NT2/D1 (cell line): Measurements from ENCODE around the gene CCDC24.

Experiments used
- DNase-seq: peaks from one replicate; pipeline ENCODE4 v3.0.0-alpha.2; 2011; ENCODE audit warnings: low read depth, low spot score
- H3K27me3 ChIP-seq: 2 replicates; pipeline ENCODE4 v1.6.0; 2011; ENCODE audit warnings: mild to moderate bottlenecking; ENCODE audit not compliant: insufficient read length, insufficient read depth
- H3K36me3 ChIP-seq: 2 replicates; pipeline ENCODE4 v1.6.1; 2011; ENCODE audit warnings: mild to moderate bottlenecking, low read length, mixed read lengths; ENCODE audit not compliant: insufficient read depth, insufficient read length
- H3K4me1 ChIP-seq: 2 replicates; pipeline ENCODE4 v1.5.1; 2011; ENCODE audit not compliant: insufficient read depth, insufficient read length
- H3K4me3 ChIP-seq: 2 replicates; pipeline ENCODE4 v1.5.1; 2011; ENCODE audit warnings: low read depth; ENCODE audit not compliant: insufficient read length
- H3K9ac ChIP-seq: 2 replicates; pipeline ENCODE4 v1.6.0; 2011; ENCODE audit warnings: low read depth; ENCODE audit not compliant: insufficient read length
- H3K9me3 ChIP-seq: 2 replicates; pipeline ENCODE4 v1.5.1; 2011; ENCODE audit warnings: mild to moderate bottlenecking, low read length; ENCODE audit not compliant: insufficient read depth
- SUZ12 ChIP-seq: IDR thresholded peaks from 2 replicates; pipeline ENCODE4 v1.6.1; 2011; ENCODE audit not compliant: insufficient read length, insufficient read depth; ENCODE audit errors: extremely low read depth
- YY1 ChIP-seq: IDR thresholded peaks from 2 replicates; pipeline ENCODE4 v1.6.1; 2011; ENCODE audit not compliant: insufficient read length, insufficient read depth
- ZNF274 ChIP-seq: IDR thresholded peaks from 2 replicates; pipeline ENCODE4 v1.6.1; 2011; ENCODE audit warnings: mild to moderate bottlenecking, low read depth, low read length

CCDC24 gene

DNA sequence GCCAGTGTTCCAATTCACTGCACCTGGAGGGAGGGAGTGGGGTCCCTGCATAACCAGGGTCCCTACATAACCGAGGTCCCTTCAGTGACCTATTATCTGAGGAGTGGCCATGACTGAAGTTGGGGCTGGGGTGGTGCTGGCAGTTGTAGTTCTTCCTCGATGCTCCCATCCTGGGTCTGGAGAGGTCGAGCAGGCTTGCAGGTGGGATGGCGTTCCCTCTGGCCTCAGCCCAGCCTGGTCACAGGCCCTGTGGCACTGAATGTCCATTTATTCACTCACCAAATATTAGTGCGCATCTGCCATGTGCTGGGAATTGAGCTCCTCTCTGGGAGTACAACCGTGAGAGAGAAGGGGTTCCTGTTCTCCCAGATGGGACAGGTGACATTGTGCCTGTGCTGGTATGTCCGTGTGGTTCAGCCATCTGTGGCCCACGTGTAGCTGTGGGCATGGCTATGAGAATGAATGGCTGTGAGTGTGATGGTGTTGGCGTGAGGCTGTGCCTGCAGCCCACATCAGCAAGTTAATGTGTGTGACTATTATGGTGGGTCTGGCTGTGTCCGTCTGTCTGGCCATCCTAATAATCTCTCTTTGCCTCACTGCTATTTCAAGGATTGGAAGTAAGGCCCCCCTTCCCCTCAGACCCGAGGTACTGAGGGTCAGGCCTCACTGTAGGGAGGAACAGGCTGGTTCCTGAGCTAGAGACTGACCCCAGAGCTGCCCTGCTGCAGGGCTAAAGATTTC, 43.7 kb downstream of the CCDC24 start:
- no peaks in the 10 kb centered on the region for H3K27me3 ChIP-seq
- H3K9ac ChIP-seq, result no peak overlapping the region
- H3K4me3 ChIP-seq, result no peak overlapping the region
- peaks cover 26% of the 10 kb centered on the region for H3K4me1 ChIP-seq
- no peaks in the 10 kb centered on the region for H3K9me3 ChIP-seq
- no peak for TF ChIP-seq ZNF274
- no peak for TF ChIP-seq SUZ12
- TF ChIP-seq YY1, result no peak
- DNase-seq, result no peak
- no peaks in the 10 kb centered on the region for H3K36me3 ChIP-seq

- Histone ChIP-seq H3K27me3 (peaks cover 5% of the 10 kb centered on the region), H3K4me1 (peaks cover 26% of the 10 kb centered on the region), H3K36me3 (no peaks in the 10 kb centered on the region), H3K9ac (peak overlapping the region; percentile 42), H3K9me3 (no peaks in the 10 kb centered on the region), H3K4me3 (no peak overlapping the region)
- TF ChIP-seq SUZ12, result no peak
- TF ChIP-seq YY1, result no peak
- TF ChIP-seq ZNF274, result no peak
- DNase-seq, result no peak
Observed at GRCh38 chr1:44035726-44036408, 44.5 kb downstream of the CCDC24 start.

DNA sequence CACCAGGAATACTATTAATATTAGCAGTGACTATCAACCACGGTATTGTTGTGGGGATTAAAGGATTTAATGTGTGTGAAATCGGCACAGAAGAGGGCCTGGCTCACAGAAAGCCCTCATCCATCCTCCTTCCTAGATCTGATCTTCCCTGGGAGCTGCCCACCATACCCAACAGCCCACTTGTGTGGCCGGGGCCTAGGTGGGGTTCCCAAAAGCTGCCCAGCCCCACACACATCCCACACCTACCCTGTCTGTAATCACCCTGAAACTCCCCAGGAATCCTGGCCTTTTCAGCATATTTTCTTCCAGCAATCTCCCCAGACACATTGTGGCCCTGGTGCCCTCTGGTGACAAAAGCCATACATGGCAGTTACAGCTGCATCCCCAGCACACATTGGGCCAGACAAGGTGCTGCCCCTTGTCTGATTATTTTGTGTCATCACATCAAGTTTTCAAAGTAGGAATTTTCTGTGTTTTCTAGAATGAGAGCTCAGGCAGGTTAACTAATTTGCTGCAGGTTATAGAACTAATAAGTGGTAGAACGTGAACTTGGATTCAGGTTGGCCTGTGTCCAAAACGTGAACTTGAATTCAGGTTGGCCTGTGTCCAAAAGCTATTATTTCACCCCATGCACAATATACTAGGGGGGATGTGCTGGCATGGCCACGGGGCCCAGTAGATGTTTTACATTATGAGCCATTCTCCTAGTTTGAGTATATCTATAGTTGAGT, 45.2 kb downstream of the CCDC24 start:
- peak; percentile 63 for DNase-seq
- no peak for TF ChIP-seq ZNF274
- no peak for TF ChIP-seq YY1
- no peak for TF ChIP-seq SUZ12

GRCh38 chr1:44037154-44037553, 45.8 kb downstream of the CCDC24 start:
- H3K4me1 ChIP-seq, result peaks cover 24% of the 10 kb centered on the region

More for the DNA sequence above, 45.2 kb downstream of the CCDC24 start:
- Histone ChIP-seq H3K27me3 (peaks cover 5% of the 10 kb centered on the region), H3K36me3 (no peaks in the 10 kb centered on the region), H3K9me3 (no peaks in the 10 kb centered on the region), H3K4me3 (no peak overlapping the region), H3K9ac (peak overlapping the region; percentile 42), H3K4me1 (peaks cover 26% of the 10 kb centered on the region)

DNA sequence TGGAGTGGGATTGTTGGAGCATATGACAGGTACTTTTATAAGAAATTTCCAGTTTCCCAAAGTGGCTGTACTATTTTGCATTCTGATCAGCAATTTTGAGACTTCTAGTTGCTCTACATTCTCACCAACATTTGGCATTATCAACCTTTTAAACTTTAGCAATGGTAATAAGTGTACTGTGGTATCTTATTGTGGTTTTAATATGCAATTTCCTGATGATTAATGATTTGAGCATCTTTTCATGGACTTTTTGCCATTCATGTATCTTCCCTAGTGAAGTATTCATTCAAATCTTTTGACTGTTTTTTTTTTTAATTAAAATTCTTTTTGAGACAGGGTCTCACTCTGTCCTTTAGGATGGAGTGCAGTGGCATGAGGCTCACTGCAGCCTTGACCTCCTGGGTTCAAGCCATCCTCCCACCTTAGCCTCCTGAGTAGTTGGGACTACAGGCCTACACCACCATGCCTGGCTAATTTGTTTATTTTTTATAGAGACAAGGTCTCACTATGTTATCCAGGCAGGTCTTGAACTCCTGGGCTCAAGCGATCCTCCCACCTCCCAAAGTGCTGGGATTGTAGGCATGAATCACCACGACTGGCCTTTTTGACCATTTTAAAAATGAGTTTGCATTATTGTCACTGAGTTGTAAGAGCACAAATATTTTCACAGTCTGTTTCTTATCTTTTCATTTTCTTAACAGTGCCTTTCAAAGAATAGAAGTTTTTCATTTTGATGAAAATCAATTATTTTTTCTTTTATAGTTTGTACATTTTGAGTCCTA, 47.7 kb downstream of the CCDC24 start:
- TF ChIP-seq SUZ12 (no peak), YY1 (no peak), ZNF274 (no peak)
- no peak overlapping the region for H3K4me3 ChIP-seq
- H3K27me3 ChIP-seq, result peaks cover 5% of the 10 kb centered on the region
- H3K4me1 ChIP-seq, result peaks cover 21% of the 10 kb centered on the region
- DNase-seq, result no peak
- H3K9me3 ChIP-seq, result no peaks in the 10 kb centered on the region
- no peaks in the 10 kb centered on the region for H3K36me3 ChIP-seq
- H3K9ac ChIP-seq, result no peak overlapping the region

More at GRCh38 chr1:44037154-44037553, 45.8 kb downstream of the CCDC24 start:
- no peak for DNase-seq
- TF ChIP-seq ZNF274 (no peak), SUZ12 (no peak), YY1 (no peak)
- Histone ChIP-seq H3K36me3 (no peaks in the 10 kb centered on the region), H3K27me3 (peaks cover 5% of the 10 kb centered on the region), H3K9ac (no peak overlapping the region), H3K9me3 (no peaks in the 10 kb centered on the region), H3K4me3 (no peak overlapping the region)

DNA sequence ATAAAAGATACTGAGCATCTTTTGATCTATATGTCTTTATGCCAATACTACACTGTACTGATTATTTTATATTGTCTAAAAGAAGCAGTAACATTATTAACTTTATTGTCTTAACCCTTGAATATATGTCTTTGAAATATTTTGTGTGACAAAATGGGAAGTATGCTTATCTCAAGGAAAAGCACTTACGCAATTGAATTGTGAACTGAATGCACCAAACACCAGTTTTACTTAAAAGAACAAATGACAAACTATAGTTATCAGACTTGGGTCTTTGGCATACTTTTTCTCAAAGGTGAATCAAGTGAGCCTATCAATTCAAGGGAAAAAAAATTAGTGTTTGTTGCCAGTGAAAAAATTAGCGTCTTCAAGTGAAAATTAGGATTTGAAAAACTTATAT, 49.0 kb downstream of the CCDC24 start:
- no peaks in the 10 kb centered on the region for H3K36me3 ChIP-seq
- TF ChIP-seq SUZ12, result no peak
- TF ChIP-seq YY1, result no peak
- no peak for TF ChIP-seq ZNF274
- no peak overlapping the region for H3K4me3 ChIP-seq
- no peak overlapping the region for H3K9ac ChIP-seq
- H3K4me1 ChIP-seq, result peaks cover 21% of the 10 kb centered on the region
- DNase-seq, result no peak
- peaks cover 5% of the 10 kb centered on the region for H3K27me3 ChIP-seq
- H3K9me3 ChIP-seq, result no peaks in the 10 kb centered on the region
